ENCODE data around the gene TLE4.
"Not testable (repeated sequence)": the region's sequence is repeated elsewhere in the genome, so short reads cannot be mapped to it uniquely, and the experiment has no call there.

Gene TLE4

DNA sequence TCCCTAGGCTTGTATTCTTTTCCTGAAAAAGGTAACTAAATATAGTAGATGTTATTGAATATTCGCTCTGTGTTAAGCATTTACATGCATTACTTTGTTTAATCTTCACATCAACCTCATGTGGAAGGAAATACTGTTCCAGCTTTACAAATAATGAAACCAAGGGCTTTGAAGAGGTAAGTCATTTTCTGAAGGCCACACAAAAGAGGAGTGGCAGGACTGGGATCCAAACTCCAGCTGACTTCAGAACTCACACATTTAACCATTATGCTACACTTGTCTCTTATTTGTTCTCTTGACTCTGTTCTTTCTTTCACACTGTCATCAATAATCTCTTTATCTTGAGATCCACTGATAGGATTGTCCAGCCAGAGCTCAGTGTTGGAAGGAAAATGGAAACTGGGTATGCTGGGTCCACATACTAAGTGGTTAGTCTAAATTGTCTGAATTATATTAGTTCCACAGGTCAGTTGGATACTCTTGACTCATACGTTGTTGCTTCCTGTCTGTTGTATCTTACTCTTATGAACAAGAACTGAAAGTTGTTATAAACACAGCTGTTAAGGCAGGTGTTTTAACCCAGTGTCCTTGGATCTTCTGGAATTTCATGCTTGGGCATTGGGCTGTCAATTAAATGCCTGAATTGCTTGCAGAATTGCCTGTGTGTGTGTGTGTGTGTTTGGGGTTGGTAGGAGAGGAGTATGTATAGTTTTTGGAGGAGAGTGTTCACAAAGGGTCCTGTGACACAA lies 65.6 kb downstream of the TLE4 start:
- no peak for DNase-seq (ENCODE audit: low read depth in 2 of 2)

DNA sequence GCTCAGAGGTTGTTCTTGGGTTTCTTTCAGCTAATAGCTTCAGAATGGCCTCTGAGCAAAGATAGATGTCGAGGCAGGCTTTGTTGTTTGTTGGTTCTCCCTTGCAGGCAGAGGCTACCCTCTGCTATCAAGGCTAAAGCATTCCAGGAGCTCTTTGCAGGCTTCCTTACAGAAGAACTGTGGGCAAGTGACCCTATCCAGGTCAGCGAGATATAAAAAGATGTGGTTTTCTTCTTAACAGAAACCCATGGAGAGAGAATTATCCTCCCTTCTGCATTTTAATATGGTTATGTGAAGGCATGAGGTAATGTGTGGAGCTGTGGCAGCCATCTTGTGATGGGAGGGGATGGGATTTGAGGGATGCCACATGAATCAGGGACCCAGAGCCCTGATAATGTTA lies 67.0 kb downstream of the TLE4 start:
- no peak for DNase-seq (ENCODE audit: low read depth in 2 of 2)

DNA sequence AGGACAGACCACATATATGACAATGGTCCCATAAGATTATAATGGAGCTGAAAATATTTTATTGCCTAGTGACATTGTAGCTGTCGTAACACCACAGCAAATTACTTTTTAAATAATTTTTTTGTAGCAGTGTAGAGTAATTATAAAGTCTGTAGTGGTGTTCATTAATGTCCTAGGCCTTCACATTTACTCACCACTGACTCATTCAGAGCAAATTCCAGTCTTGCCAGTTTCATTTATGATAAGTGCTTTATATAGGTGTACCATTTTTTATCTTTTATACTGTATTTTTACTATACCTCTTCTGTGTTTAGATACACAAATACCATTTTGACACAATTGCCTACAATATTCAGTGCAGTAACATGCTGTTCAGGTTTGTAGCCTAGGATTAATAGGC lies 67.6 kb downstream of the TLE4 start:
- no peak for DNase-seq (ENCODE audit: low read depth in 2 of 2)

DNA sequence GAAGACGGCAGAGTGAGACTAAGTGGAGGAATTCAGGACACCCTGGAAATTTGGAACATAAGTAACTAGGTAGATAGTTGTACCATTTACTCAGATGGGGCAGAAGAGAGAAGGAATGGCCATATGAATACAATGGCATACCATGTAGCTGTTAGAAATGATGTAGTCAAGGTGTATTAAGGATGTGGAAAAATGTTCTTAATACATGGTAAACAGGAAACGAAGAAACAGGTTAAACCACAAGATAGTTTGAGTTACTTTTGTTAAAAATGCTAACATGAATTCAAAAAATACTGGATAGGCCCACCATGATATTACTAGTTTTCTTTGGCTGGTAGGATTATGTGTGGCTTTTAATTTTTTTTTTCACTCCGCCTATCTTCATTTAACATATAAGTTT lies 68.3 kb downstream of the TLE4 start:
- not testable (repeated sequence) for DNase-seq (ENCODE audit: low read depth in 2 of 2)

DNA sequence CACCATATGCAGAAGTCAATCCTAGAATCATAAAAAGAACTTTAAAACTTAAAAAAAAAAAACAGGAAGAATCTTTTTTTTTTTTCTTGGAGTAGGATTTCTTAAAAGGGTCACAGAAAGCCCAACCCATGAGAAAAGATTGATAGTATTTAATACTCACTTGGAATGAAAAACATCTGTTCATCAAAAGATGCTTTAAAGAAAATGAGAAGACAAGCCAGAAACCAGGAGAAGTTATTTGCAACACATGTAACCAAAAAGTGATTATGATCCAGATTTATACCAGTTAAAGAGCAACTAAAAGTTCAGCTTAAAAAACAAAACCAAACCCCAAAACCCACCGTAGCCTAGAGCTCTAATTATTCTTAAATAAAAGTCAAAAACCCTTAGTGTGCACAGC lies 69.3 kb downstream of the TLE4 start:
- DNase-seq (ENCODE audit: low read depth in 2 of 2): peak; percentile 47 to 54

DNA sequence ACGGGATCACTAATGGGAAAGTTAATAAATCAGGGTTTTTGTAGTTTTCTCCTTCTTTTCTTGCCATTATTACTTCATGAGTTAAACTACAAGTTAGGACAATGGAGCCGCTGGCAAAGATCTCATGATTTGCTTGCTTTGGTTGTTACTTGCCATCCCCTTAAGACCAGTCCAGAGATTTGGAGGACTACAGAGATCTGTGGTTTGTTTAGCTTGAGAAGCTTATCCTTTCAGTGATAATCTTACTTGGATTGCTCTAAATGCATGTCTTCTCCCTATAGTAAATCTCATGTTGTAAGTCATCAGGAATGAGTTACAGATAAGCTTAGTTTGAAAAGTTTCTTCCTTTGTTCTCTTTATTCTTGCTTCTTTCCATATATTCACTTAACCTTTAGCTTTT lies 70.9 kb downstream of the TLE4 start:
- DNase-seq (ENCODE audit: low read depth in 2 of 2): no peak

DNA sequence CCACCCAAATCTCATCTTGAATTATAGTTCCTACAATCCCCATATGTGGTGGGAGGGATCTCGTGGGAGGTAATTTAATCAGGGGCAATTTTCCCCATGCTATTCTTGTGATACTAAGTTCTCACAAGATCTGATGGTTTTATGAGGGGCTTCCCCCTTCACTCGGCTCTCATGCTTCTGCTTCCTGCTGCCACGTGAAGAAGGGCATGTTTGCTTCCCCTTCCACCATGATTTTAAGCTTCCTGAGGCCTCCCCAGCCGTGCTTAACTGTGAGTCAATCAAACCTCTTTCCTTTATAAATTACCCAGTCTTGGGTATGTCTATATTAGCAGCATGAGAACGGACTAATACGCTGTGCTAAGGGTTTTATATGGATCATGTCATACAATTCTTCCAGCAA lies 72.3 kb downstream of the TLE4 start:
- no peak for DNase-seq (ENCODE audit: low read depth in 2 of 2)

DNA sequence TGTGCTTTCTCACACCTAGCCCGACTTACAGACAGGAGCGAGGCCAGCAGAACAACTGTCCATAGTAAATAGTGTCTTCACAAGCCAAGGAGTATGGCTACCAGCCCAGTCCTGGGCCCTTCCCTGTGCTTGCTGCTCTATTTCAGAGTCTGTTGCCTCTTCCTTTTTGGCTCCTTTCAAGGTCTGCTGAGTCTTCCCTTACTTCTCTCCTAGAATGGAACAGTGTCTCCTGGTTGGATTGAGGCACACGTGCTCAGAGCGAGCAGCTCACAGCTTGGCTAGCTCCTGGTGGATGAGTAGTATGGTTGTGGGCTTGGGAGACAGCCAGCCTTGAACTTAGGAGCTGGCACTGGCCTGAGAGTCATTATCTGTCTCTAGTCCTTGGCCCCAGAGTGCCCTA lies 72.8 kb downstream of the TLE4 start:
- DNase-seq (ENCODE audit: low read depth in 2 of 2): no peak

DNA sequence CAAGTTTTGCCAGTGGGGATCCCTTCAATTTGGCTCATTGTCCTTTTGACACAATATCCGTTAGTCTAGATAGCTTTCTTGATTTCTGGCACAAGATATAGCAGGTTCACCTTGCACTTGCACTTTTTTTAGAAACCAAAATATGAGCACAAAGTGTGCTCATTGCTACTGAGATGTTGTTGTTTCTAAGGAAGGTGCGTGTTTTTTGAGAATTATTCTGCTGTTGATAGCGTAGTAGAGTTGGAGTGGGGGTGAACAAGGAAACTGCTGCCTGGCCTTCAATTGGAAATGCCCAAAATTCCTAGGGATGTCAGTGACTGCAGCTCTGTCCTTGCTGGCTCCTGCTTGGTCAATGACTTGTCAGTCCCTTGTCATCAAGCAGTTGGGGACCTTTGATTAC lies 73.3 kb downstream of the TLE4 start:
- DNase-seq (ENCODE audit: low read depth in 2 of 2): no peak

DNA sequence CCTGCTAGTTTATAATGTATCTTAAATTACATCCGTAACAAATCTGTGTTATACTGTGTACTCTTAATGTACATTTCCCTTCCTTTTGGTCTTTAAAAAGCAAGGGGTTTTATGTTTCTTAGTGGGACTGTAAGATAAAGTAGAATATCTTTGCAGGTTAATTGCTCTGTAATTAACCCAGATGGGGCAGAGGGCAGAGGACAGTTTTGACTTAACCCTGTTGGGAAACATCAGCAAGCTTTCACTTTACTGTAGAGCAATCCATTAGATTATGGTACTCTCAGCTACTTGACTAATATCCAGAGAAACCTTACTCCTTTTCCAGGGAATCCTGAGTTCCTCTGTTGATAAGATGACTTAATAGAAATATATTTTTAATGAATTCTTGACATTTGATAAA lies 74.3 kb downstream of the TLE4 start:
- no peak for DNase-seq (ENCODE audit: low read depth in 2 of 2)

DNA sequence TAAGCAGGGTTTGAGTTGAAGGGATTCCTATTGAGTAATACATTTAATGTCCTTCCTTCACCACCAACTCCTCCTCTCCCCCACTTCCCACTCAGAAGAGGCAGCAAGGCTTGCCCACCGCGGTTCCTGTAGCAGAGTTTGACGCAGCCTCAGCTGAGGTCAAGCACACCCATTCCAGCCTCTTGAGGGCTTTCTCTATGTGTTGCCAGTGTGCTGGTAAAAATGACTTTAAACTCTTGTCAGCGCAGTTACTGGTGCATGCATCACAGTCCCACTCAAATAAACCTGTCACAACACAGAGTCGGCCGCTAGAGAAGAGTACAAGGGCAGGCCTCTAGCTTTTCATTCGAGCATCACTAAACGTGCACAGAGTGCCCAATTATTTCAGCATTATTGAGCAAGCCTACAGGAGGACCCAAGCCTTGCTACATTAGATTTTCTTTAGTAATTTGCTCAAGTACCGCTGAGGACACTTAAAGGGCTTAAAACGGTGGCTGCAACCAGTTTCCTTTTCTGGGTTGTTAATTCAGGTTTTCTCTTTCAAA lies 79.6 kb downstream of the TLE4 start:
- DNase-seq (ENCODE audit: low read depth in 2 of 2): no peak

DNA sequence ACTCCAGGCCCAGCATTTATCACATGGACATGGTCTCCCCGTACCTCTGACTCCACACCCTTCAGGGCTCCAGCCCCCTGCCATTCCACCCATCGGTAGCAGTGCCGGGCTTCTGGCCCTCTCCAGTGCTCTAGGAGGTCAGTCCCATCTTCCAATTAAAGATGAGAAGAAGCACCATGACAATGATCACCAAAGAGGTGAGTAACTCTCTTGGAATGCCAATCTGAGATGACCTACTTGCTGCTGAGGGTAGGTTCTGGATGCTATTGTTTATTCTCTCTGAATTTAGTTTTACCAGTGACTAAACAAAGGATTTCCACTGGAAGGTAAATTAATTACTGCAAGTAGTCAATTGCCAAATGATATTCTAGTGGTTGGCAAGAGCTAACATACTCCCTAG lies 80.8 kb downstream of the TLE4 start:
- DNase-seq (ENCODE audit: low read depth in 2 of 2): no peak

DNA sequence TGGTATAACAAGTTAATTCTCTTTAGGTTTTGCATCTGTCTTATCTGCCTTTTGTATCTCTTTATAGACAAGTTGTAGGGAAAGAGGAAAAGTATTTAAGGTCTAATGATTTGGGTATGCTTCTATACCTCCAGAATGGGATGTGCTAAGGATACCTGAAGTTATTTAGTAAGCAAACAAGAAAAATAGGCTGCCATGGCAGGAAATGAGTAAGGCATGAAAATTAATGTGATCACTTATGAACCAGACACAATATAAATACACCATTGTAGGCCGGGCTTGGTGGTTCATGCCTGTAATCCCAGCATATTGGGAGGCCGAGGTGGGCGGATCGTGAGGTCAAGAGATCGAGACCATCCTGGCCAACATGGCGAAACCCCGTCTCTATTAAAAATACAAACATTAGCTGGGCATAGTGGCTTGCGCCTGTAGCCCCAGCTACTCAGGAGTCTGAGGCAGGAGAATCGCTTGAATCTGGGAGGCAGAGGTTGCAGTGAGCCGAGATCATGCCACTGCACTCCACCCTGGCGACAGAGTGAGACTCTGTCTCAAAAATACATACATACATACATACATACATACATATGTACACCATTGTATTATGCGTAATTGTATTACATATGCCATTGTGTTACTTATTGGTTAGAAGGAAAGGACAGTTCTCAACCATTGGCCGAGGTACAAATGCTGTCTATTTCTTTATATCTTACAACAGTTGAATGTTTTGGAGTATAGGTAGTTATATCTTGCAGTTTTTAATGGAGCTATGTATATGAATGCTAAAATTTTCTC lies 83.0 kb downstream of the TLE4 start:
- not testable (repeated sequence) for DNase-seq (ENCODE audit: low read depth in 2 of 2)

DNA sequence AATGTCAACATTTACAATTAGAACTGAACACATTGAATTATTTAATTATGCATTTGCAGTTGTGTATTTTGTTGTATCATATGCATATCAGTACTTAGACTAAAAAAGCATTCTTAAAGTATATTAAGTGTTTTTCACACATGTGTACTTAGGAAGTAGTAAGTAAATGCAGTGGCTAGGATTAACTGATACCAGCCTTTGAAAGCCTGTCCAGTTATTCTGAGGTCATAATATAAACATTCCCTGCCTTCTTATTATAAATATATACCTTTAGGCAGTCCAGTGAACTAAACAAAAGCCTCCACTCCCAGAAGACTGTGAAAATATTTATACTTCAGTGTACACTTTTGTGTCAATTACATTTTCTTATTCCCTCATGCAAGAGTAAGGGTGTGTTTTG lies 83.8 kb downstream of the TLE4 start:
- no peak for DNase-seq (ENCODE audit: low read depth in 2 of 2)

DNA sequence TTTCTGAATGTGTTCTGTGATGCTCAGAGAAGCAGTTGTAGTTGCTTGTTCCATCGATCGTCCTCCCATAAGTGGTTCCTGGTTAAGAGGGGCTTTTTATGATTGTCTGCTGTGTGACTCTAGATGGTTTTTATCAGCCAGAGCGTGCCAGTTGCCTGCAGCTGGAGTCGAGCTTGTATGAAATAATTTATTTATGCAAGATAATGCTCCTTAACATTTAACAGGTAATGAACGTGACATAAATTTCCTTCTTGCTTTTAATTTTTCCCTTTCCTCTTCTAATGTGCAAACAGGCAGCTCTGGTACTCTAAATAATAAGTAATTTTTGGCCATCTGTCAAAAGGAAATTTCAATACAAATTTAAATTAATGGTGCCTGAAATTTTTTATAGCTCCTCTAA lies 84.4 kb downstream of the TLE4 start:
- no peak for DNase-seq (ENCODE audit: low read depth in 2 of 2)

DNA sequence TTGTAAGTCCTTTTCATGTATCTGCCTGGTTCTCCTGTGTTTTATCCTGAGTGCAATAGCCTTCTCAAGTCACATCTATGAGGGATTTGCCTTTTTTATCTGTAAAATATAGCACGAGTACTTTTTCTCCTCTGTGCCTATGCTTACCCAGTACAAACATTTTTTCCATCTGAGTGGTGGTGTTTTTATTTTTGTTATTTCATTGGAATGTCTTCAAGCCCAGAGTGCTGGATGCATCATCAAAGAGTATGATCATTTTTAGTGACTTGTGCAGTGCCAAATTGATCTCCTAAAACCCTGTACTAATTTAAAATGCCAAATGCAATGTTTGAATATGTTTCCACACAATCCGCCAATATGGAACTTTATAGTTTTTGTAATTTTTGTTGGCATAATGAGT lies 86.1 kb downstream of the TLE4 start:
- DNase-seq (ENCODE audit: low read depth in 2 of 2): no peak

DNA sequence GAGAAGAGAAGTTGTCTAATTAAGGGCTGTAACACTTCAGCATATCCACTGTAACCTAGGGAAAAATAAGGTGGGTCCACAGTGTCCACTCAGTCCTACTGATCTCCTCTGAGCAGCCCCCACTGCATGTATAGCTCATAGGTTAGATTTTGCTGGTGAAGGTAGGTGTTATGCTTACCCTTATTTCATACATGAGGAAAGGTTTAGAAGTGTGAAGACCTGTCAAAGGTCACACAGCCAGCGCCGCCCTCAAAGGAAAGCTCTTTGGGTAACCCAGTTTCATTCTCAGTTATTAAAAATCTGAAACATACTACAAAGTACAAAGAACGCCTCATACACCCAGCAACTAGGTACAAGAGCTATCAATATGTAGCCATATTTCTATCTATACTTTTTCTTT lies 87.2 kb downstream of the TLE4 start:
- no peak for DNase-seq (ENCODE audit: low read depth in 2 of 2)

DNA sequence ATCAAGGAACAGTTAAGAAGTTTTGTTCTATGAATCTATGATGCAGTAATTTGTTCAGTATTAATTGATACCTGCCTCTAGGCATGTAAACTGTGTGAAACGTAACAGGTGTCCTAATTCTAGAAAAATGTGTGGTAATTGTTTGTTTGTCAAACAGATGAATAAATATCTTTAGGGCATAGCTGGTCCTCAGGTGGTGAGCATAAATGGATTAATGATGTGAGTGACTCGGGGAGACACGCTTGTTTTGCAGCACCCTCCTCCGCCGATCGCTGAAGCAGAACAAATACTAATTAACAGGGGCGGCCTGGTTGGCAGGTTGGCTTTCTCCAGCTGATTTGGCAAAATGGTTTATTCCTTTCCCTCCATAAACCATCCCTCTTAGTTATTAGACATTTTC lies 88.8 kb downstream of the TLE4 start:
- no peak for DNase-seq (ENCODE audit: low read depth in 2 of 2)

DNA sequence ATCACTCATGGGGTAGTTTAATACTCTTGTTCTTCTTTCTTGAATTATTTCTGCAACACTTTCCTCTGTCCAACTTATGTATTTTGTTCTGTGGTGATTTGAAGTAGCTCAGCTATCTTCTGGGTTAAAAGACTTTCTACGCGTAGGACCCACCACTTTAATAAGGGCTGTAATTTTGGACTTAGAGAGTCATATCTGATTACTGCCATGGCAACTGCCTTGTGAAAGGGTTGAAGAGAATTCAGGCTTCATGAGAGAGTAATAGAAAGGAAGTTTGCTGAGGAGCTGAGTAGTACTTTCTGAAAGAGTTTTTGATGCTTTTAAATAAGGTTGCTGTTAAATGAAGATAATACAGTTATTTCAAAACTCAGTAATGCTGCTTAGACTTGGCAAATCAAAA lies 89.5 kb downstream of the TLE4 start:
- DNase-seq (ENCODE audit: low read depth in 2 of 2): no peak

DNA sequence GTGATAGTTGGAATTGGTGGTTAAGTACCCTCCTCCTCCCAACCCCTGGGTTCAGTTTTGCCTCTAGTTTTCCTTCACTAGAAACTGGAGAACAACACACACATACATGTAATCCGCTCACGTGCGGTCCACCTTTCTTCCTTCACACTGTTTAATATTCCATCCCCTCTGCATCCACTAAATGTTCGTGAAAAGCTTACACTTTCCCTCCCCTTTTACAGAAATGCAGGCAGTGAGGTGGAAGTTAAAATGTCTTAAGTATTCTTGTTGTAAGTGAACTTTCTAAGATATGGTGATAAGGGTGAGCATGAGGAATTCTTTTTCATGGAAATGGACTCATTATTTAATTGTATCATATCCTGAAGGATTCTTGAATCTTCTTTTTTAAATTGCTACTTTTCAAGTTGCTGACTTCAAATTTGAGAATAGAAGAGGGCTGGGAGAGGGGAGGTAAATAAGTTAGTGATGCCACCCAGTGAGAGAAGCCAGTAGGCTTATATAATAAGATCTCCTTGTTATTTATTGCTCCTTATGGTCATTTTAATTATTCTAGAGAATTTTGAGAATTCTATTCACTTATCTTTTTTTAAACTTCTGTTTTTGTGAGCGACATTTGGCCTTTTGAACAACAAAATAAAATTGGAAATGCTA lies 90.2 kb downstream of the TLE4 start:
- no peak for DNase-seq (ENCODE audit: low read depth in 2 of 2)

DNA sequence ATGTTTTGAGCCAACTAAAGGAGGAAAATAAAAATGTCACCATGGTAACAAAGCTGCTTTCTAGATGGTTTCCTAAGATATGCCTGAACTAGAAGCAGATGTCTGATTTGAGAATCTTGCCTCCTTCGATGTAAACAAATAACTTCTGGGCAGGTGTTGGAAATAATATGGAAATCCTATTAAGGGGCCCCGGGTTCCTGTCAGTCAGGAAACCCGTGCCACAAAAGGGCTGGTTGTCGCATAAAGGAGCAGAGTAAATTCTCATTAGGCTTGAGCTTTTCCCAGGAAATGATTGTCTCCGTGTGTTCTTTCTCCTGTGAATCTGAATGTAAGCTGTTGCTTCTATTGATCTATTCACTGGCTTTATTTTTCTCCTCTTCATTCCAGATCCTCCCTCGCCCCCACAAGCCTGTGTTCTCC lies 90.8 kb downstream of the TLE4 start:
- DNase-seq (ENCODE audit: low read depth in 2 of 2): no peak

DNA sequence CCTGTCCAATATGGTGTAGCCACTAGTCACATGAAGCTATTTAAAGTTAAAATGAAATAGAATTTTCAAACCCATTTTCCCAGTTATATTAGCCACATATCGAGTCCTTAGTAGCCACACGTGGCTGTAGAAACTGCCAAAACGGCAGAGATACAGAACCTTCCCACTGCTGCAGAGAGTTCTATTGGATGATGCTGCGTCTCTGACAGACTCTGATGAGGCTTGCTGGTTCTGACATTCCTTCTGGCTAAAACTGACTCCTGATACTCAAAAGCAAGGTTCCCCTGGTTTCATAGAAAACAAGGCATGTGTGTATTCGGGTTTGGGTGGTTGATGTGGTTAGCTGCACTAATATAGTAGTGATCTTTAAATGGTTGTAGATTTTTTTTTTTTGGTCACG lies 91.5 kb downstream of the TLE4 start:
- DNase-seq (ENCODE audit: low read depth in 2 of 2): no peak

DNA sequence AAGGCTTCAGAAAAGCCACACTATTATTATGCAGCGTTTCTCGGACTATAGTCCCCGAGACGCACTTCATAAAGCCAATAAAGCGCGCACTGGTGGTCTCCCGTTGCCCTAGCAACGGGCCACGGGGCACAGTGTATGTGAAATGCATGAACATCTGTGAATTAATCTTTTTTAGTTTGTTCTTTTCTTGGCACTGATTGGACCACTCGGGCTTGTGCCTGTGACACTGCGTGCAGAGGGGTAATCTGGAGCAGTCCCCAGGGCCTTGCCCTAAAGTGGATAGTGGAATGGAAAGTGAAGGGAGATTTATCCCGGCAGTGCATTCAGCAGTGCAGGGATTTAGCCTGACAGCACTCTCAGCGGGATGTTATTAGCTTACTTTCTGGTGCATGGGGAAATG lies 92.1 kb downstream of the TLE4 start:
- DNase-seq (ENCODE audit: low read depth in 2 of 2): no peak

All from fibroblast of skin of left quadriceps (primary cell).